Stimulated activated CD8-positive, alpha-beta memory T cell treated with anti-CD3 and anti-CD28 coated beads, Interleukin-7, amount 100 ng/mL, for 4 hours (primary cell): ENCODE data around the gene GNAS-AS1.
"Not testable (repeated sequence)": the region's sequence is repeated elsewhere in the genome, so short reads cannot be mapped to it uniquely, and the experiment has no call there.

ENCODE experiments used
- DNase-seq, 2 donors: peaks; one replicate each; pipeline ENCODE4 v3.0.0-alpha.2; 2020; ENCODE audit warnings: low read depth in 2 of 2

Gene GNAS-AS1

DNA sequence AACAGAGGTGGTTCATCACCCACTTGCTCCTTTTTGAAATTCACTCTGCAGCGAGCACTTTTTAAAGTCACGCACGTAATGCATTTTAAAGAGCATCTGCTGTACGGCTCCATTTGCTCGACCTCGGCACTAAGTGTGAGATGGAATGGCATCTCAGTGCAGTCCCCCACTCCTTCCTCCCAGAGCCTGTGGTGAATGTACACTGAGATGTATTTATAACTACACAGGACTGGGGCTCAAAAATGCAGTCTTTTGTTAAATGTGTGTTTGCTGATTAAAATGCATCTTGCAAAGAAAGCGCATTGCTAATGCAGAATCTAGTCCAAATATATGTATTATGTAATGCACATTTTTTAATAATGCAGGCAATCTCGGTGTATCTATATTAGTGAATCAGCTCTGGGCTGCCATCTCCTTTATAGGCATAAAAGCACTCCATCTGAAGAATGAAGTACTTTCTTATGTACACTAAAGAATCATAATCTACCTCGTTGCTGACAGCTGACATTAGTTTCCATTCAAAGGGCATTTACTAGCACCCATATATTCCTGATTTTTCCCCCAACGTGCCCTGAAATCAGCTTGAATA, 14.0 kb downstream of the GNAS-AS1 start:
- DNase-seq = no peak

DNA sequence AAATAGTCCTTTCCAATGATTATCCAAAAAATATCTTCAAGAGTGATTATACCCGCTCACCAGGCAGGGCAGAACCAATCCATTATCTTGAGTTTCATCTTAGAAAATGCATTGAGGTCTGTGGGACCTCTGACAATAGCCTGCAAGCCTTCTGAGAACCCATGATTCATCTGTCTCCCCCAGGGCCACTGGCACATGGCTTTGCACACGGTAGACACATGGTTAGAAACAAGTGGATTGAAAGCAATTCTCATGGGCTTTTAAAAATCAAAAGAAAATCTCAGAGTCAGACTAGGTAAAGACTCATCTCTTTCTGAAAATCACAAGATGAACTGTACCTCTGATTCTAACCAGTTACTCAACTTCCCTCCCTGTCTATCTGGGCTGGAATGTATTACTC, 15.5 kb downstream of the GNAS-AS1 start:
- DNase-seq = no peak

- DNase-seq = no peak
These were observed 16.8 kb downstream of the GNAS-AS1 start for GRCh38 chr20:58833921-58834320.

DNA sequence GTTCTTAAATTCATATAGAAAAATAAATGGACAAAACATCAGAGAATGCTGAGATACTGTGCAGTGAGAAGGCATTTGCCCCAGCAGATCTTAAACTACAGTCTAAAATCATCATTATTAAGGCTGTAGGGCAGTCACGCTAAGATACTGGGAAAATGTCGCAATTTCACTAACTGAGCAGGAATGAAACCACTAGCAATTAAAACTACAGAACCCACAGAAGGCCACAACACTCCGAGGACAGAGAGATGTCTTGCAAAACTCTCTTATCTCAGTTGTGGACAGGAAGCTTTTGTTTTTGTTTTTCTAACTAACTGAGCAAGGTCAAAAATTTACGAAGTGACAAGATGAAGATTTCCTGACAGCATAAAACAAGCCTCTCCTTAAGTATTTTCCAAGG, 18.2 kb downstream of the GNAS-AS1 start:
- DNase-seq = no peak

- no peak for DNase-seq
These were observed 21.2 kb downstream of the GNAS-AS1 start for GRCh38 chr20:58829531-58829941.

- DNase-seq = not testable (repeated sequence)
These were observed 21.9 kb downstream of the GNAS-AS1 start for GRCh38 chr20:58828804-58829203.

DNA sequence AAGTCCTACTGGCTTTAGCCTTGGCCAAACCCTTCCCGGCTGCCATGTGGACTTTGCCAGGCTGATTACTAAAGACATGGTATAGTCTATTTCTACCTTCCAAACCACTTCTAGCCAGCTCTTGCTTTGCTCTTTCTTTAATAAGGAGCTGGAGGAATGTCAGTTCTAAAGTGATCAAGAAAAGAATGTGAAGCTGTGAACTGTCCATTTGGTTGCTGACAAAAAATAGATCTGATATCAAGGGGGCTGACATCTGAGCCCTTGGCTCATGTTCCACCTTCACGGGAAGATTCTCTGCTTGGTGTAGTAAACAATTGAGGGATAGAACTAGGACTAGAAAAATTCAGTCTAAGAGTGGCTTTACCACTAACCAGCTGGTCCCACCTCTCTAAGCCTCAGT, 22.6 kb downstream of the GNAS-AS1 start:
- no peak for DNase-seq

DNA sequence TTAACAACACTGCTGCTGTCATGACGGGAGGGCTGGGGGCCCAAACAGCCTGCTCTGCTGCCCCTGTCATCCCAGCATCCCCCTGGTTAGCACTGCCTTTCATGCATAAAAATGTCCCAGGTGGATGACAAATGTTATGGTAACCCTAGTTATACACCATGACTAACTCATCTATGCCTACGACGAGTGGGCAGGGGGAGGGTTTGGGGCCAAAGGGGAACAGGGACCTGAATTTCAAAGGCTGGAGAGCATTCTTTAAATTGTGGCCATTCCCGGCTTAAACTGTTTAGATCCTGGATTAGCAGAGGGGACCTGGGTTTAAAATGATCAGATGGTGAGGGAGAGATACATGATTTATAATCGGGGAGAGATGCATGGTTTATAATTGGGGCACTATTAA, 24.4 kb downstream of the GNAS-AS1 start:
- no peak for DNase-seq

- no peak for DNase-seq
These were observed 25.3 kb downstream of the GNAS-AS1 start for GRCh38 chr20:58825450-58825849.

- no peak for DNase-seq
These were observed 25.9 kb downstream of the GNAS-AS1 start for GRCh38 chr20:58824843-58825242.

GRCh38 chr20:58822748-58823730, 27.7 kb downstream of the GNAS-AS1 start:
- no peak for DNase-seq

GRCh38 chr20:58822149-58822548, 28.6 kb downstream of the GNAS-AS1 start:
- no peak for DNase-seq

- DNase-seq = not testable (repeated sequence)
These were observed 30.2 kb downstream of the GNAS-AS1 start for GRCh38 chr20:58820515-58820914.

DNA sequence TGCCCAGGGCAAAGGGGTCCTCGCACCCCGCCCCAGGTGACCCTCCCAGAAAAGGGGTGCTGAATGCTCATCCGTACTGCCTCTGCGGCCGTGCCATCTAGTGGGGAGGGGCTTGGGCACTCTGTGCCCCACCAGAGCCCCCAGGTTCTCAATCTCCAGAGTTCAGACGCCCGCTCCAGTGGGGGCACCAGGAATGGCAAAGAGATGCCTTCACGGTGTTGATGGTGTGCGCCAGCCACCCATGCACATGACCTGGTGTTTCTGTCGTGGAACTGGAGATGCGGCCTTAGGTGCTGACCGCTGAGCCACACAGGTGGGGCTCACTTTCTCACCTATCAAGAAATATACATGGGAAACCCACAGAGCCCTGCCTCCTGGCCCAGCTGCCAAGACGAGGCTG, 30.8 kb downstream of the GNAS-AS1 start:
- DNase-seq = no peak

DNA sequence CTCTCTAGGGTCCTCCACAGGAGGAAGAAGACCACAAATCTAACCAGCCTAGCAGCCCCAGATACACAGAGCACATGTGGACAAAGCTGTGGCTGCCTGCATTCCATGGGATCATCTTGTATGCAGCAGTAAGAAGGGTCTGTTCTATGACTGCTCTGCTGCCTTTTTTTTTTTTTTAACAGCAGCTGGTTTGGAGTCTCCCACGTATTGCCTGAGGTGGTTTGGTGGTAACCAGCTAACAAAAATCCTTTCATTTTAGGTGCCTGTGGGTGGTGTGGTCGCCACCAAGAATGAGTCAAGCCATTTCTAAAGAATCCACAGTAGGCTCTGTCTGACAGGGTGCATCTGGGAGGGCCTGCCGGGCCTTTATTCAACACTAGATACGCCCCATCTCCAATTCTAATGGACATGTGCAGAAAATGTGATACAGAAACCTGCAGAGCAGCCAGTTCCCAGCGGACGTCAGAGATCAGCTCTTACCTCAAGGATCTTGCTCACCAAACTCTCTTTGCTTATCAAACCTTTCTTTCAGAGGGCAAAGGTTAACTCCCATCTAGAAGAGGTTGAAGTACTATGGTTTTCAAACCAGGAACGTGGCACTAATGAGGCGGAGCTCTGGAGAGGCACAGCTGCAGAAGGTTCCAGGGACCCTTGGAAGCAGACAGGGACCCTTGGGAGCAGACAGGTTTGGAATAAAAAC, 32.0 kb downstream of the GNAS-AS1 start:
- DNase-seq = peak; percentile 17 to 30

DNA sequence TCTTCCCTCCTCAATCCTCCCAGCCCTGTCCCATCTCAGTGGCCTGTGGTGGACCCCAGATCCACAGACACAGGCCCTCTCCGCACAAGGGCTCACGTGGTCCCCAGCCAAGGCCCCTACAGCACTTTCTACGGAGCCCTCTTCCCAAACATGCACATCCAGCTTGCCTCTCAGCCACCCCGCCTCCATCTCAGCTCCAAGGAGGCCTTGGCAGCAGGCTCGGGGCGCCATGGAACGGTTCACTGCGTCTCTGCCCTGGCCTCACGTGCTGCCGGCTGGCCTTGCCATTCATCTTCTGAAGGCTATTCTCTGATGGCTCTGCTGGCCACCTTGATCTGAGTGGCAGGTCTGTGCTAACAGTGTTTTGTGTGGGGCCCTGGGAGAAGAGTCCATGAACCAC, 33.0 kb downstream of the GNAS-AS1 start:
- DNase-seq = no peak

GRCh38 chr20:58816957-58817651, 33.6 kb downstream of the GNAS-AS1 start:
- no peak for DNase-seq

DNA sequence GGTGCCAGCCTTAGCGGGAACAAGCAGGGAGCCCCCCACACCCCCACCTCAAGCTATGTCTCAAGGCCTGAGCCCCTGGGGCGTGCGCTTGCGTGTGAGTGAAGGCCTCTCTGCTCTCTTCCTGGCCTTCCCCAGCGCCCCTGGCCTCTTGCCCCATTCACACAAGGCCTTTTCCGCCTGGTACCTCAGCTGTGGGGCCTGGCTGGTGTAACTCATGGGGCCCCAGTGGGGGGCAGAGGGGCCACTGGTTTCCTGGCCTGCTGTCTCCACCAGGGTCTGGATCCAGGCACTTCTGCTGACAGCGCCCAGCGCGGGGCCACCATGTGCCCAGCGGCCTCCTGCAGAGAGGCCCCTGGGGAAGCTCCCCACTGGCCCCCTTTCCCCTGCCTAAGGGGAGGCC, 34.7 kb downstream of the GNAS-AS1 start:
- DNase-seq = no peak

GRCh38 chr20:58815448-58815847, 35.3 kb downstream of the GNAS-AS1 start:
- no peak for DNase-seq

DNA sequence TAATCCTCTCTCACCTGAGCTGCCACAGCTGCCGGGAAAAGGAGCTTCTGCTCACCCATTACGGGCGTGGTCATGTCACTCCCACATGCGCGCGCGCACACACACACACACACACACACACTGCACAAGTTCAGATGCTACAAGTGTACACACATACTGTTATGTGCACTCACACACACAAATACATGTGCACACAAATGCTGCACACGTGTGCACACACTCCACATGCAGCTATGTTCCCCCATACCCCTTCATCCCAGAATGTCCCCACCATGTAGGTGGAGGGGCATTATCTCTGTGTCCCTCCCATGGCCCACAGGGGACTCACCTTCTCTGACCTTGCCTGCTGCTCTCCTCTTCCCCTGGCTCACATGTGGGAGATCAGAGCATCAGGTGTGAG, 37.3 kb downstream of the GNAS-AS1 start:
- DNase-seq = no peak

GRCh38 chr20:58811334-58811733, 39.4 kb downstream of the GNAS-AS1 start:
- DNase-seq = no peak

DNA sequence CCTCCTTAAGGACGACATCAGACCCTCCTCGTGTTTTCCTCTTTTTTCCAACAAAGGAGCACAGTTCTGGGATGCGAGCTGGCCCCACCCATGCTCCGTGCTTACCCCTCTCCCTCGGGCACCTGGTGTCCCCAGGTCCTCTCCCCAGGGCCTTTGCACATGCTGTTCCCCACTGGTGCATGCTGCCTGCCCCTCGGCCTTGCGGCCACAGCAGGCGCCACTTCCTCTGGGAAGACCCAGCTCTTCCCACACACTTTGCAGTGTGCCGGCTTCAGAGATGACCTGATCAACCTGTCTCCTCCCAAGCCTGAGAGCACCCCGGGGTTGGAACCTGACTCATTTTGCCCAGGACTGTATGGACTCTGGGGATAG, 39.8 kb downstream of the GNAS-AS1 start:
- no peak for DNase-seq
